Parathyroid adenoma (tissue), 2 donors: ENCODE measurements around the gene MCL1.

Experiments
- H2AFZ ChIP-seq: fragments of 300-600 bp; sonication (generic); one replicate; pipeline ENCODE4 v1.7.0; 2017; ENCODE audit warnings: antibody characterized with exemption, mild to moderate bottlenecking
- H3K27ac ChIP-seq: fragments of 300-600 bp; sonication (generic); one replicate; pipeline ENCODE4 v1.7.0; 2017
- H3K27me3 ChIP-seq: fragments of 300-600 bp; sonication (generic); one replicate; pipeline ENCODE4 v1.7.0; 2017; ENCODE audit warnings: low read length; ENCODE audit not compliant: control insufficient read depth, insufficient read depth
- H3K36me3 ChIP-seq: fragments of 300-600 bp; sonication (generic); one replicate; pipeline ENCODE4 v1.7.0; 2017; ENCODE audit warnings: low read length; ENCODE audit not compliant: control insufficient read depth, insufficient read depth
- H3K4me1 ChIP-seq: fragments of 300-600 bp; sonication (generic); one replicate; pipeline ENCODE4 v1.7.0; 2017; ENCODE audit warnings: control low read depth
- H3K4me2 ChIP-seq: fragments of 300-600 bp; sonication (generic); one replicate; pipeline ENCODE4 v1.7.0; 2017; ENCODE audit warnings: low read length
- H3K4me3 ChIP-seq: fragments of 300-600 bp; sonication (generic); one replicate; pipeline ENCODE4 v1.7.0; 2017; ENCODE audit warnings: low read depth, low read length
- H3K79me2 ChIP-seq: fragments of 300-600 bp; sonication (generic); one replicate; pipeline ENCODE4 v1.7.0; 2017; ENCODE audit warnings: control low read depth
- H3K9ac ChIP-seq: fragments of 300-600 bp; sonication (generic); one replicate; pipeline ENCODE4 v1.7.0; 2017; ENCODE audit warnings: mild to moderate bottlenecking
- H3K9me3 ChIP-seq: fragments of 300-600 bp; sonication (generic); one replicate; pipeline ENCODE4 v1.7.0; 2017; ENCODE audit warnings: low read length; ENCODE audit not compliant: control insufficient read depth
- CTCF ChIP-seq: fragments of 300-600 bp; sonication (generic); IDR thresholded peaks from one replicate; pipeline ENCODE4 v1.7.0; 2017; ENCODE audit warnings: antibody characterized with exemption, mild to moderate bottlenecking
- donor health status: primary hyperparathyroidism.

The MCL1 gene

DNA sequence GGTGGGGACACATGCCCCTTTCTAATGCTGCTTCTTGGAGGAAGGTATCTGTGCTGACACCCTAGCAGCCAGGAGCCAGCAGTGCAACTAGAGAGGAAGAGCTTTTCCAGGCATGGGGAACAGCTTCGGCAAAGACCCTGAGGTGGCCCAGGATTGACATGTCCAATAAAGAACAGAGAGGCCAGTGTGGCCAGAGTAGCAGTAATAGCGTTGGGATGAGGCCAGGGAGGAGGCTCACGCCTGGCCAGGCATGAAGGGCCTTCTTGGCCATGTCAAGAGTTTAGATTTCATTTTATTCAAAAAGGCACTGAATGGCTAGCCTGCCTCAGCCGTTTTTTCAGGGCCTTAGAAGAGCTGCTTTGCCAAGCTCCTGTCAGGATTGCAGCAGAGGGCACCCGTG, 46.5 kb downstream of the MCL1 start:
- Histone ChIP-seq H3K4me3 (no peak overlapping the region), H3K9me3 (no peaks in the 10 kb centered on the region), H2AFZ (peak overlapping the region; percentile 50), H3K27me3 (no peaks in the 10 kb centered on the region), H3K4me2 (no peak overlapping the region), H3K27ac (no peak overlapping the region), H3K9ac (no peak overlapping the region), H3K4me1 (no peaks in the 10 kb centered on the region), H3K36me3 (no peaks in the 10 kb centered on the region), H3K79me2 (no peaks in the 10 kb centered on the region)
- TF ChIP-seq CTCF = no peak

DNA sequence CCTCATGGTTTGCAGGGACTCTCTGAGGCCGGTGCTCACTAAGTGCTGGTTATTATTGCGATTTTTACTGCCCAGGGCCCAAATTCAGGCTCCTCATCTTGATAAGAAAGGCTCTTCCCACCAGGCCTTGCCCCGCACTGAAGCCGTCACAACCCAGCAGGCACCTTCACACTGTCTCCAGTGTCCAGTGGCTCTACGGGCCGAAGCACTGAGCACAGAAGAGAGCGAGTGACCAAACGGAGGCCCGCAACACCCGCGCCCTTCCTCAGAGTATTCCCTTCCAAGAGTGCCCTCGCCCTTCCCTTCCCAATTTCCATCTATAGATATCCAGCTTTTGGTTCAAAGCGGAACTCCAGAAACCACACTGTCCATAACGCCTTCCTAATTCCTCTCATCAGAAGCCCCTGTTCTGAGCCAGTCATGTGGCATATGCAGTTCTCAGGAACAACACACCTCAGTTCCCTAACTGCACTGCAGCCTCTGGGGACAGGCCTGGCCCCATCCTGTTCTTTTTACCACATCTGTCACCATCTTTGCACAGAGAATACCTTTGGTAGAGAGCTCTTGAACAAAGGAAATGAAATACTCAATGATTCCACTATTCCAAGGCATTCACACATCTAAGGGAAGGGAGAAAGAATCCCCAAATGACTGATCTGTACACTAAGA, 48.8 kb downstream of the MCL1 start:
- no peaks in the 10 kb centered on the region for H3K36me3 ChIP-seq
- no peak overlapping the region for H3K9ac ChIP-seq
- no peaks in the 10 kb centered on the region for H3K4me1 ChIP-seq
- no peak for TF ChIP-seq CTCF
- no peak overlapping the region for H3K4me2 ChIP-seq
- no peak overlapping the region for H2AFZ ChIP-seq
- no peaks in the 10 kb centered on the region for H3K9me3 ChIP-seq
- no peak overlapping the region for H3K27ac ChIP-seq
- no peaks in the 10 kb centered on the region for H3K27me3 ChIP-seq
- no peak overlapping the region for H3K4me3 ChIP-seq
- H3K79me2 ChIP-seq = no peaks in the 10 kb centered on the region

- Histone ChIP-seq H3K27ac (no peak overlapping the region), H3K9ac (no peak overlapping the region)
Measured at GRCh38 chr1:150529017-150529416, 50.4 kb downstream of the MCL1 start.

GRCh38 chr1:150528196-150528595, 51.2 kb downstream of the MCL1 start:
- Histone ChIP-seq H3K9ac (no peak overlapping the region), H3K79me2 (no peaks in the 10 kb centered on the region), H3K36me3 (no peaks in the 10 kb centered on the region), H3K27ac (no peak overlapping the region), H3K4me3 (no peak overlapping the region), H3K9me3 (no peaks in the 10 kb centered on the region), H2AFZ (no peak overlapping the region), H3K4me2 (no peak overlapping the region), H3K27me3 (no peaks in the 10 kb centered on the region), H3K4me1 (no peaks in the 10 kb centered on the region)
- TF ChIP-seq CTCF = no peak

More at GRCh38 chr1:150529017-150529416, 50.4 kb downstream of the MCL1 start:
- H3K4me3 ChIP-seq = no peak overlapping the region
- H3K36me3 ChIP-seq = no peaks in the 10 kb centered on the region
- H3K9me3 ChIP-seq = no peaks in the 10 kb centered on the region
- H3K79me2 ChIP-seq = no peaks in the 10 kb centered on the region
- TF ChIP-seq CTCF = no peak
- no peak overlapping the region for H3K4me2 ChIP-seq
- H2AFZ ChIP-seq = no peak overlapping the region
- no peaks in the 10 kb centered on the region for H3K4me1 ChIP-seq
- no peaks in the 10 kb centered on the region for H3K27me3 ChIP-seq

DNA sequence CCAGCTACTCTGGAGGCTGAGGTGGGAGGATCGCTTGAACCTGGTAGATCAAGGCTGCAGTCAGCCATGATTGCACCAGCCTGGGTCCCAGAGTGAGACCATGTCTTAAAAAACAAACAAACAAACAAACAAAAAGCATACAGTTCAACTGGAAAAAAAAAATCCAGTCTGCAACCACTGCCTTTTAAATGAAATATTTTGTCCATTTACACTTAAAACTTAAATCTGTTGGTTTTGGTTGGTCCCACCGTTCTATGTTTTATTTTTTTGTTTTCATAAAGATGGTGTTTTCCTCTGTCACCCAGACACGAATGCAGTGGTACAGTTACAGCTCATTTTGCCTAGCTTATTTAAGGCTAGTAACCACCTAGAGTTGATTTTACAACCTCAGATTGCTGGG, 54.1 kb downstream of the MCL1 start:
- TF ChIP-seq CTCF = no peak

More for the DNA sequence above, 54.1 kb downstream of the MCL1 start:
- H2AFZ ChIP-seq = no peak overlapping the region
- no peak overlapping the region for H3K4me2 ChIP-seq
- no peak overlapping the region for H3K9ac ChIP-seq
- H3K27me3 ChIP-seq = no peaks in the 10 kb centered on the region
- H3K27ac ChIP-seq = no peak overlapping the region
- H3K9me3 ChIP-seq = no peaks in the 10 kb centered on the region
- no peaks in the 10 kb centered on the region for H3K36me3 ChIP-seq
- H3K79me2 ChIP-seq = no peaks in the 10 kb centered on the region
- no peak overlapping the region for H3K4me3 ChIP-seq
- no peaks in the 10 kb centered on the region for H3K4me1 ChIP-seq
